GM23338 (cell line): ENCODE measurements around the gene PCLAF.

Source experiments
- EZH2 ChIP-seq: fragments of 200-600 bp; sonication (generic); IDR thresholded peaks from one replicate; pipeline ENCODE4 v1.8.0; 2017; ENCODE audit warnings: antibody characterized with exemption, mild to moderate bottlenecking, low read depth; ENCODE audit not compliant: unreplicated experiment
- EZH2phosphoT487 ChIP-seq: fragments of 200-600 bp; sonication (generic); IDR thresholded peaks from one replicate; pipeline ENCODE4 v1.8.1; 2018; ENCODE audit warnings: antibody characterized with exemption; ENCODE audit not compliant: unreplicated experiment
- JUNB ChIP-seq: IDR thresholded peaks from one replicate; pipeline ENCODE4 v1.6.1; 2016; ENCODE audit warnings: antibody characterized with exemption; ENCODE audit not compliant: unreplicated experiment
- POLR2AphosphoS5 ChIP-seq: IDR thresholded peaks from 2 replicates; pipeline ENCODE4 v1.6.1; 2016; ENCODE audit warnings: antibody characterized with exemption, low read depth
- ZNF114 ChIP-seq: fragments of 250-450 bp; sonication (Bioruptor Pico); IDR thresholded peaks from 2 replicates; pipeline ENCODE4 v1.5.0; 2020; ENCODE audit warnings: mild to moderate bottlenecking, moderate library complexity
- TF ChIP-seq, protein P1 (sequence below), 2 experiments: fragments of 200-600 bp in 1 of 2; sonication (generic) in 1 of 2; conservative IDR thresholded peaks; 2 replicates each; pipeline versions ENCODE4 v1.5.1 to v1.6.1; 2016 to 2017; ENCODE audit warnings: antibody characterized with exemption in 2 of 2, low read depth in 2 of 2, mild to moderate bottlenecking in 2 of 2, moderate library complexity in 1 of 2
- TF ChIP-seq, protein P2 (sequence below): IDR thresholded peaks from one replicate; pipeline ENCODE4 v1.6.1; 2018; ENCODE audit warnings: antibody characterized with exemption; ENCODE audit not compliant: unreplicated experiment
- TF ChIP-seq, protein P3 (sequence below): IDR thresholded peaks from 2 replicates; pipeline ENCODE4 v1.6.1; 2016; ENCODE audit warnings: antibody characterized with exemption

DNA sequence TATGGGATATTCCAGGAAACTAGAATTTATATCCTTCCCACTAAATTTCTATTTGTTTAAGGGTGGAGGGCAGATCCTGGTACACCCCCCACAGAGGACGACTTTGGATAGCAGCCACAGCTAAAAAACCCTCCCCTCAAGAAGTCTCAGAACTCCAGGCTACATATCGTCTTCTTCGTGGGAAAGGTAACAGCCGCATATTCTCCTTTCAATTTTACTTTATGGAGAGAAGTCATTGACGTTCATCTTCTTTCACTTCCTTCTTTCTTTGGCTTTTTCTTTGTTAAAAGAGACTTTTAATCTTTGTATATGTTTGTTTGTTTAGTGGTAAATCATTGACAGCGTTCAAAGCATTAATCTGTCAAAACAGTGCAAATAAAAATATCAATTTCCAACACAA lies 42.7 kb upstream of the PCLAF start:
- TF ChIP-seq EZH2phosphoT487 (no peak), EZH2 (no peak), POLR2AphosphoS5 (no peak), JUNB (no peak), ZNF114 (CRISPR knock-in tag) (no peak)
- TF ChIP-seq, protein P1, sequence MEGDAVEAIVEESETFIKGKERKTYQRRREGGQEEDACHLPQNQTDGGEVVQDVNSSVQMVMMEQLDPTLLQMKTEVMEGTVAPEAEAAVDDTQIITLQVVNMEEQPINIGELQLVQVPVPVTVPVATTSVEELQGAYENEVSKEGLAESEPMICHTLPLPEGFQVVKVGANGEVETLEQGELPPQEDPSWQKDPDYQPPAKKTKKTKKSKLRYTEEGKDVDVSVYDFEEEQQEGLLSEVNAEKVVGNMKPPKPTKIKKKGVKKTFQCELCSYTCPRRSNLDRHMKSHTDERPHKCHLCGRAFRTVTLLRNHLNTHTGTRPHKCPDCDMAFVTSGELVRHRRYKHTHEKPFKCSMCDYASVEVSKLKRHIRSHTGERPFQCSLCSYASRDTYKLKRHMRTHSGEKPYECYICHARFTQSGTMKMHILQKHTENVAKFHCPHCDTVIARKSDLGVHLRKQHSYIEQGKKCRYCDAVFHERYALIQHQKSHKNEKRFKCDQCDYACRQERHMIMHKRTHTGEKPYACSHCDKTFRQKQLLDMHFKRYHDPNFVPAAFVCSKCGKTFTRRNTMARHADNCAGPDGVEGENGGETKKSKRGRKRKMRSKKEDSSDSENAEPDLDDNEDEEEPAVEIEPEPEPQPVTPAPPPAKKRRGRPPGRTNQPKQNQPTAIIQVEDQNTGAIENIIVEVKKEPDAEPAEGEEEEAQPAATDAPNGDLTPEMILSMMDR (conservative IDR thresholded peaks at IDR 0.05; ENCODE audit: low read depth in 2 of 2), result no peak
- TF ChIP-seq, protein P2, sequence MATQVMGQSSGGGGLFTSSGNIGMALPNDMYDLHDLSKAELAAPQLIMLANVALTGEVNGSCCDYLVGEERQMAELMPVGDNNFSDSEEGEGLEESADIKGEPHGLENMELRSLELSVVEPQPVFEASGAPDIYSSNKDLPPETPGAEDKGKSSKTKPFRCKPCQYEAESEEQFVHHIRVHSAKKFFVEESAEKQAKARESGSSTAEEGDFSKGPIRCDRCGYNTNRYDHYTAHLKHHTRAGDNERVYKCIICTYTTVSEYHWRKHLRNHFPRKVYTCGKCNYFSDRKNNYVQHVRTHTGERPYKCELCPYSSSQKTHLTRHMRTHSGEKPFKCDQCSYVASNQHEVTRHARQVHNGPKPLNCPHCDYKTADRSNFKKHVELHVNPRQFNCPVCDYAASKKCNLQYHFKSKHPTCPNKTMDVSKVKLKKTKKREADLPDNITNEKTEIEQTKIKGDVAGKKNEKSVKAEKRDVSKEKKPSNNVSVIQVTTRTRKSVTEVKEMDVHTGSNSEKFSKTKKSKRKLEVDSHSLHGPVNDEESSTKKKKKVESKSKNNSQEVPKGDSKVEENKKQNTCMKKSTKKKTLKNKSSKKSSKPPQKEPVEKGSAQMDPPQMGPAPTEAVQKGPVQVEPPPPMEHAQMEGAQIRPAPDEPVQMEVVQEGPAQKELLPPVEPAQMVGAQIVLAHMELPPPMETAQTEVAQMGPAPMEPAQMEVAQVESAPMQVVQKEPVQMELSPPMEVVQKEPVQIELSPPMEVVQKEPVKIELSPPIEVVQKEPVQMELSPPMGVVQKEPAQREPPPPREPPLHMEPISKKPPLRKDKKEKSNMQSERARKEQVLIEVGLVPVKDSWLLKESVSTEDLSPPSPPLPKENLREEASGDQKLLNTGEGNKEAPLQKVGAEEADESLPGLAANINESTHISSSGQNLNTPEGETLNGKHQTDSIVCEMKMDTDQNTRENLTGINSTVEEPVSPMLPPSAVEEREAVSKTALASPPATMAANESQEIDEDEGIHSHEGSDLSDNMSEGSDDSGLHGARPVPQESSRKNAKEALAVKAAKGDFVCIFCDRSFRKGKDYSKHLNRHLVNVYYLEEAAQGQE, result no peak
- TF ChIP-seq, protein P3, sequence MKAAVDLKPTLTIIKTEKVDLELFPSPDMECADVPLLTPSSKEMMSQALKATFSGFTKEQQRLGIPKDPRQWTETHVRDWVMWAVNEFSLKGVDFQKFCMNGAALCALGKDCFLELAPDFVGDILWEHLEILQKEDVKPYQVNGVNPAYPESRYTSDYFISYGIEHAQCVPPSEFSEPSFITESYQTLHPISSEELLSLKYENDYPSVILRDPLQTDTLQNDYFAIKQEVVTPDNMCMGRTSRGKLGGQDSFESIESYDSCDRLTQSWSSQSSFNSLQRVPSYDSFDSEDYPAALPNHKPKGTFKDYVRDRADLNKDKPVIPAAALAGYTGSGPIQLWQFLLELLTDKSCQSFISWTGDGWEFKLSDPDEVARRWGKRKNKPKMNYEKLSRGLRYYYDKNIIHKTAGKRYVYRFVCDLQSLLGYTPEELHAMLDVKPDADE, result no peak
